Astrocyte (in vitro differentiated cells and primary cell): ENCODE data around the gene RSAD1.

ENCODE experiments used
- EZH2 ChIP-seq: IDR thresholded peaks from 2 replicates; pipeline ENCODE4 v1.6.1; 2012; ENCODE audit warnings: mild to moderate bottlenecking, low read length, inconsistent platforms; ENCODE audit not compliant: insufficient read depth
- TF ChIP-seq, protein P1 (sequence below): IDR thresholded peaks from 2 replicates; pipeline ENCODE4 v1.5.1; 2011; ENCODE audit warnings: low read depth, mild to moderate bottlenecking, inconsistent platforms, low read length, moderate library complexity; ENCODE audit not compliant: insufficient read depth

DNA sequence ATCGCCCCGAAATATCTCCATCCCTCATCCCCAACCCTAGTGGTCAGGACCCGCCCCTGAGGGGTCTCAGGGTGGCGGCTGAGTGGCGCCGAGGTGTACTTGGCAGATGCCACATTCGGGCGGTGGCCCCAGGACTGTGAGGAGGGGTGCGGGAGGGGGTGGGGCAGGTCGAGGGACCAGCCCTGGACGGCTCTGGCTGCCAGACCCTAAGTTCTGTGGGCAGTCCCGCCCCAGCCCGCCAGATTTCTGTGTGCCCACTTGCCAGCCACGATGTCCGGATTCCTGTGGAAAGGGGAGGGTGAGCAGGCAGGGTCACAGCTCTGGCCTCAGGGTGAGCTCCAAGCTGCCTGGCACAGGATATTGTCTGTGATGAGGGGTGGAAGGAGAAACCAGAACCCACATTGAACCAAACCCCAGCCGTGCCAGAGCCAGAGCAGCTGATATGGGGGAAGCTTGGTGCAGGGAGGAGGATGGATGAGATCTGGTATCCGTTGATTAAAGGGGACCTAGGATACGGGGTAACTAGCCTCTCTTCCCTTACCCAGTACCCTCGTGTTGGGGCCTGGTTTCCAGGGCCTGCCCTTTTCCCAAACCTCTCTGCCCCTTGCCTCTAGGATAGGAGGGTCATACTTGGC is 8.9 kb upstream of the RSAD1 start:
- TF ChIP-seq EZH2 = no peak
- TF ChIP-seq, protein P1, sequence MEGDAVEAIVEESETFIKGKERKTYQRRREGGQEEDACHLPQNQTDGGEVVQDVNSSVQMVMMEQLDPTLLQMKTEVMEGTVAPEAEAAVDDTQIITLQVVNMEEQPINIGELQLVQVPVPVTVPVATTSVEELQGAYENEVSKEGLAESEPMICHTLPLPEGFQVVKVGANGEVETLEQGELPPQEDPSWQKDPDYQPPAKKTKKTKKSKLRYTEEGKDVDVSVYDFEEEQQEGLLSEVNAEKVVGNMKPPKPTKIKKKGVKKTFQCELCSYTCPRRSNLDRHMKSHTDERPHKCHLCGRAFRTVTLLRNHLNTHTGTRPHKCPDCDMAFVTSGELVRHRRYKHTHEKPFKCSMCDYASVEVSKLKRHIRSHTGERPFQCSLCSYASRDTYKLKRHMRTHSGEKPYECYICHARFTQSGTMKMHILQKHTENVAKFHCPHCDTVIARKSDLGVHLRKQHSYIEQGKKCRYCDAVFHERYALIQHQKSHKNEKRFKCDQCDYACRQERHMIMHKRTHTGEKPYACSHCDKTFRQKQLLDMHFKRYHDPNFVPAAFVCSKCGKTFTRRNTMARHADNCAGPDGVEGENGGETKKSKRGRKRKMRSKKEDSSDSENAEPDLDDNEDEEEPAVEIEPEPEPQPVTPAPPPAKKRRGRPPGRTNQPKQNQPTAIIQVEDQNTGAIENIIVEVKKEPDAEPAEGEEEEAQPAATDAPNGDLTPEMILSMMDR = no peak
